ENCODE data around the gene DNAJC7. TPM values are rescaled to one million over a fixed set of nuclear protein-coding genes. Genes with fewer than 3 reads are reported as not detected.

Gene DNAJC7
- total and polyA plus RNA-seq, 4 donors = 66.2 to 89.3 (median 83.0) TPM

DNA sequence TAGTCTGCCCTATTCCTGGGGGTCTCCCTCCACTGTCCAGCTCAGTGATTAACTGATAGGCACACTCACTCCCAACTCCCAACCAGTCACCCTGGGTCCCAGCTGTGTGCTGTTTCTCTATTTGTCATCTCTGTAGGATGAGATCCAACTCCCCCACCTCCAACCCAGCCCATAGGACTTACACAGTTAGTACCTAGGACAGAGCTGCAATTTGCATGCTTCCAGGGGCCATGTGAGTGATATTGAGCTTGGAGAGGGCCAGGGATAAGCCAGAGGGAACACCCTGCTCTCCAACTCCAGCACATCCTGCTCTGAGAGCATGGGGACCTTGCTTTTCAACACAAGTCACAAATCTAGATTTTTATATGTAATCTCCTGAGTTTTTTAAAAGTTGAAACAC is 24.4 kb upstream of the DNAJC7 start:
- Histone ChIP-seq H3K4me1 (ENCODE audit: control insufficient read depth in 5 of 5, insufficient read depth in 5 of 5, low read length in 5 of 5) (peaks cover 0 to 4% (median 0%) of the 10 kb centered on the region in 5 donors), H3K9ac (ENCODE audit: insufficient read depth in 1 of 2, low read length in 2 of 2) (no peak overlapping the region), H3K36me3 (ENCODE audit: control insufficient read depth in 4 of 4, insufficient read depth in 4 of 4, low read length in 4 of 4) (peaks cover 0 to 3% (median 0%) of the 10 kb centered on the region in 4 donors), H3K27ac (ENCODE audit: low read depth in 1 of 2, low read length in 1 of 2) (no peak overlapping the region), H3K27me3 (ENCODE audit: control insufficient read depth in 3 of 3, insufficient read depth in 3 of 3, low read length in 2 of 3) (no peaks in the 10 kb centered on the region), H3K9me3 (ENCODE audit: control insufficient read depth in 4 of 4, insufficient read depth in 3 of 4, low read length in 3 of 4) (no peaks in the 10 kb centered on the region), H3K4me3 (no peak overlapping the region)
- TF ChIP-seq, protein P1, sequence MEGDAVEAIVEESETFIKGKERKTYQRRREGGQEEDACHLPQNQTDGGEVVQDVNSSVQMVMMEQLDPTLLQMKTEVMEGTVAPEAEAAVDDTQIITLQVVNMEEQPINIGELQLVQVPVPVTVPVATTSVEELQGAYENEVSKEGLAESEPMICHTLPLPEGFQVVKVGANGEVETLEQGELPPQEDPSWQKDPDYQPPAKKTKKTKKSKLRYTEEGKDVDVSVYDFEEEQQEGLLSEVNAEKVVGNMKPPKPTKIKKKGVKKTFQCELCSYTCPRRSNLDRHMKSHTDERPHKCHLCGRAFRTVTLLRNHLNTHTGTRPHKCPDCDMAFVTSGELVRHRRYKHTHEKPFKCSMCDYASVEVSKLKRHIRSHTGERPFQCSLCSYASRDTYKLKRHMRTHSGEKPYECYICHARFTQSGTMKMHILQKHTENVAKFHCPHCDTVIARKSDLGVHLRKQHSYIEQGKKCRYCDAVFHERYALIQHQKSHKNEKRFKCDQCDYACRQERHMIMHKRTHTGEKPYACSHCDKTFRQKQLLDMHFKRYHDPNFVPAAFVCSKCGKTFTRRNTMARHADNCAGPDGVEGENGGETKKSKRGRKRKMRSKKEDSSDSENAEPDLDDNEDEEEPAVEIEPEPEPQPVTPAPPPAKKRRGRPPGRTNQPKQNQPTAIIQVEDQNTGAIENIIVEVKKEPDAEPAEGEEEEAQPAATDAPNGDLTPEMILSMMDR (IDR thresholded peaks at IDR 0.05; ENCODE audit: control extremely low read depth, extremely low read depth) = no peak
- ATAC-seq (ENCODE audit: insufficient read depth, low FRiP score) (no peak), DNase-seq (no peak)

DNA sequence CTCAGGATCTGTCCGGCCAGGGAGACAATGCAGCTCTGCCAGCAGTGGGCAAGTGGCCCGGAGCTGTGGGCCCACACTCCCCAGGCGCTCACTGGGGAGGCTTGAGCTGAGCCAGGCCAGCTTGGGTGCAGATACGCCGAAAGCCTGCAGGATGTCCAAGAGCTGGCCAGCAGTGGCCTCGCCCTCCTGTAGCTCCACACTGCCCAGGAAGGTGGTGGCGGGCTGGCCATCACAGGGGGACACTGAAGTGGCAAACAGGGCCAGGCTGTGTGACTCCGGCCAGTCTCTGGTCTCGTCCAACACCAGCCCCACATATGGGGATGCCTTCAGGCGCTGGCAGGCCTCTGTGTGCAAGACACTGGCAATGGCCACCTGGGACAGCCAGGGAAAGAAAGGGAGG is 23.6 kb upstream of the DNAJC7 start:
- peaks cover 0 to 4% (median 0%) of the 10 kb centered on the region in 5 donors for H3K4me1 ChIP-seq (ENCODE audit: control insufficient read depth in 5 of 5, insufficient read depth in 5 of 5, low read length in 5 of 5)
- no peak overlapping the region for H3K4me3 ChIP-seq
- H3K27ac ChIP-seq (ENCODE audit: low read depth in 1 of 2, low read length in 1 of 2) = no peak overlapping the region
- TF ChIP-seq, protein P1 (IDR thresholded peaks at IDR 0.05; ENCODE audit: control extremely low read depth, extremely low read depth) = no peak
- WGBS, 2 donors = 98 to 99% methylated on average over 10 of the region's 10 CpGs
- H3K9me3 ChIP-seq (ENCODE audit: control insufficient read depth in 4 of 4, insufficient read depth in 3 of 4, low read length in 3 of 4) = no peaks in the 10 kb centered on the region
- H3K27me3 ChIP-seq (ENCODE audit: control insufficient read depth in 3 of 3, insufficient read depth in 3 of 3, low read length in 2 of 3) = no peaks in the 10 kb centered on the region
- H3K9ac ChIP-seq (ENCODE audit: insufficient read depth in 1 of 2, low read length in 2 of 2) = no peak overlapping the region
- H3K36me3 ChIP-seq (ENCODE audit: control insufficient read depth in 4 of 4, insufficient read depth in 4 of 4, low read length in 4 of 4) = peaks cover 0 to 3% (median 0%) of the 10 kb centered on the region in 4 donors
- ATAC-seq (ENCODE audit: insufficient read depth, low FRiP score) (no peak), DNase-seq (no peak)

DNA sequence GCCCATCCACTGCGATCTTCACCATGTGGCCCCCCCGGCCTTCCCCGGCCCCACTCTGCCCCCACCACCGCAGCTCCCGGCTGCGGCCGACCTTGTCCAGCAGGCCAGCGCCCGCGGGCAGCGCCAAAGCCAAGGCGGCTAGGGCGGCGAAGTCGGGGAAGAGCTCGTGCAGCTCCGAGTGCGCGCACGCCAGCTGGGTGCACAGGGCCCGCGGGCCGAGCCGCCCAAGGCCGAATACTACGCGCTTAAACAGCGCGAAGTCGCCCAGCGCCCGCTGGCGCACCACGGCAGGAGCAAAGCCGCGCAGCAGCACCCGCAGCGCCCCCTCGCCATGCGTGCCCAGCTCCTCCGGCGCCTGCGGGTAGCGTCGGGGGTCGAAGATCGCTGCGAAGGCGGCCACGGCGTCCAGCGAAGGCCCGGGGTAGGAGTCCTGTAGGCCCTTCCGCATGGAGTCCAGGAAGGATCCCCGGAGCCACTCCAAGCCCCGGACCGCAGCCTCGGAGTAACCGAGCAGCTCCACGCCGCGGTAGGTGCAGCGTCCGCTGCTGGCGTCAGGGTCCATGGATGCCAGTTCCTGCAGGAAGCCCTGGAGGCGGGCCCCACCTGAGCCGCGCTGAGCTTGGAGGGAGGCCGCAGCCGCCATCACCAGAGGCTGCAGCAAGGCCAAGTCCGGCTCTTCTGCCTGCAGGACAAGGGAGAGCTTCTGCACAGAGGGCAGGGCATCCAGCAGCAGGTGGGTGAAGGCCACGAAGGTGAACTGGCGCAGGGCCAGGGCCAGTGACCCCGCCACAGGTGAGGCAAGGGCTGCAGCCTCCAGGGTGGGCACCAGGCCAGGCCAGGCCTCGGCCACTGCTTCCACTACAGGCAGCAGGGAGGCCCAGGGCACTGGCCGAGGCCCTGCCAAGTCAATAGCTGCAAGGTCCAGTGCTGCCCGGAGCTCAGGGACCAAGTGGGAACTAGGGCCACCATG is 22.8 kb upstream of the DNAJC7 start:
- 46 to 51% methylated on average over 77 of the region's 77 CpGs for WGBS, 2 donors
- Histone ChIP-seq H3K27ac (ENCODE audit: low read depth in 1 of 2, low read length in 1 of 2) (no peak overlapping the region), H3K4me3 (no peak overlapping the region), H3K4me1 (ENCODE audit: control insufficient read depth in 5 of 5, insufficient read depth in 5 of 5, low read length in 5 of 5) (peaks cover 0 to 4% (median 0%) of the 10 kb centered on the region in 5 donors), H3K9ac (ENCODE audit: insufficient read depth in 1 of 2, low read length in 2 of 2) (no peak overlapping the region), H3K9me3 (ENCODE audit: control insufficient read depth in 4 of 4, insufficient read depth in 3 of 4, low read length in 3 of 4) (no peaks in the 10 kb centered on the region), H3K36me3 (ENCODE audit: control insufficient read depth in 4 of 4, insufficient read depth in 4 of 4, low read length in 4 of 4) (no peaks in the 10 kb centered on the region), H3K27me3 (ENCODE audit: control insufficient read depth in 3 of 3, insufficient read depth in 3 of 3, low read length in 2 of 3) (no peaks in the 10 kb centered on the region)
- TF ChIP-seq, protein P1 (IDR thresholded peaks at IDR 0.05; ENCODE audit: control extremely low read depth, extremely low read depth) = no peak
- ATAC-seq (ENCODE audit: insufficient read depth, low FRiP score) = no peak
- peak in 1 of 3 donors; percentile 35 for DNase-seq

All from lung (tissue), 12 donors.